Esophagus squamous epithelium (tissue), 4 donors: ENCODE measurements around the gene LAD1.

Source experiments
- POLR2A ChIP-seq, 4 donors: fragments of 450-650 bp; IDR thresholded peaks; one replicate each; pipeline ENCODE4 v1.6.1; 2017; ENCODE audit warnings: antibody characterized with exemption in 4 of 4, mild to moderate bottlenecking in 4 of 4, moderate library complexity in 3 of 4
- TF ChIP-seq, protein P1 (sequence below), 6 experiments: fragments of 450-650 bp in 4 of 6; fragments of 200-600 bp in 2 of 6; sonication (generic) in 2 of 6; IDR thresholded peaks; one replicate each; pipeline ENCODE4 v1.5.1; 2016 to 2019; ENCODE audit warnings: antibody characterized with exemption in 6 of 6, mild to moderate bottlenecking in 4 of 6, moderate library complexity in 4 of 6

DNA sequence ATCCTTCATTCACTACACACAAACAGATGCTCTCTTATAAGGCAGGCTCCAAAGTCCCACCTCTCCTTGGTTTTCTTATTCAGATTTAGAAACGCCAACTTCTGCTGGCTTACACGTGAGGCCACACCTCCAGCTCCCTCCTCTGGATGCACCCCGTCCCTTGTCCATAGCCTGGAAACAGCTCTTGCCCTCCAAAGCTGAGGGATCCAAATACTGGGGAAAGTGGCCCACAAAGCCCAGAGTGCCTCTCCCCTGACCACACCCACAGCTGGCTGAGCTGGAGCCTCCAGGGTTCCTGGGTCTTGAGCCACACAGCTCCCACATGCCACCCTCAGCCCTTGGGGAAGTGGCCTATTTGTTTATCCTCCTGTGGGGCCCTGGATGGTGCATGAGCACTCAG, 4.5 kb downstream of the LAD1 start:
- TF ChIP-seq, protein P1, sequence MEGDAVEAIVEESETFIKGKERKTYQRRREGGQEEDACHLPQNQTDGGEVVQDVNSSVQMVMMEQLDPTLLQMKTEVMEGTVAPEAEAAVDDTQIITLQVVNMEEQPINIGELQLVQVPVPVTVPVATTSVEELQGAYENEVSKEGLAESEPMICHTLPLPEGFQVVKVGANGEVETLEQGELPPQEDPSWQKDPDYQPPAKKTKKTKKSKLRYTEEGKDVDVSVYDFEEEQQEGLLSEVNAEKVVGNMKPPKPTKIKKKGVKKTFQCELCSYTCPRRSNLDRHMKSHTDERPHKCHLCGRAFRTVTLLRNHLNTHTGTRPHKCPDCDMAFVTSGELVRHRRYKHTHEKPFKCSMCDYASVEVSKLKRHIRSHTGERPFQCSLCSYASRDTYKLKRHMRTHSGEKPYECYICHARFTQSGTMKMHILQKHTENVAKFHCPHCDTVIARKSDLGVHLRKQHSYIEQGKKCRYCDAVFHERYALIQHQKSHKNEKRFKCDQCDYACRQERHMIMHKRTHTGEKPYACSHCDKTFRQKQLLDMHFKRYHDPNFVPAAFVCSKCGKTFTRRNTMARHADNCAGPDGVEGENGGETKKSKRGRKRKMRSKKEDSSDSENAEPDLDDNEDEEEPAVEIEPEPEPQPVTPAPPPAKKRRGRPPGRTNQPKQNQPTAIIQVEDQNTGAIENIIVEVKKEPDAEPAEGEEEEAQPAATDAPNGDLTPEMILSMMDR (IDR thresholded peaks at IDR 0.05) = no peak
- TF ChIP-seq POLR2A (IDR thresholded peaks at IDR 0.05) = no peak
